Right cardiac atrium (tissue), 5 donors: ENCODE measurements around the gene NAIF1. TPM values are rescaled to one million over a fixed set of nuclear protein-coding genes. Genes with fewer than 3 reads are reported as not detected.
"Not testable (repeated sequence)": the region's sequence is repeated elsewhere in the genome, so short reads cannot be mapped to it uniquely, and the experiment has no call there.

Source experiments
- ATAC-seq, 2 donors: fragments of 200-7000 bp; cut with Tn5 transposase; one replicate each; pipeline versions ENCODE4 v1.8.0 to v1.9.1; 2020; ENCODE audit warnings: moderate library complexity in 2 of 2, mild to moderate bottlenecking in 1 of 2
- DNase-seq, 3 donors: peaks; one replicate each; pipeline ENCODE4 v3.0.0-alpha.2; 2020
- H3K27ac ChIP-seq: one replicate; pipeline ENCODE4 v1.5.1; 2013; ENCODE audit warnings: mild to moderate bottlenecking, low read length, control low read depth, moderate library complexity
- H3K27me3 ChIP-seq: one replicate; pipeline ENCODE4 v1.6.1; 2013; ENCODE audit not compliant: control insufficient read depth, insufficient read depth
- H3K4me1 ChIP-seq: one replicate; pipeline ENCODE4 v1.6.1; 2013; ENCODE audit warnings: low read length; ENCODE audit not compliant: control insufficient read depth, insufficient read depth
- H3K4me3 ChIP-seq: one replicate; pipeline ENCODE4 v1.5.1; 2013; ENCODE audit warnings: low read length, control low read depth
- H3K9me3 ChIP-seq: one replicate; pipeline ENCODE4 v1.6.1; 2013; ENCODE audit warnings: low read length; ENCODE audit not compliant: control insufficient read depth
- WGBS: extraction: QIAGEN DNeasy Blood & Tissue Kit; methylation state at CpG from one replicate; pipeline ENCODE4 v1.1.7; 2013; 5-methylcytosine and 5-hydroxymethylcytosine counted together
- intact Hi-C, 4 donors: fragments of 100-400 bp; cut with DNase I; formaldehyde crosslinking; loops; one replicate each; pipeline versions ENCODE4 v1.11.0 to v1.14.0; 2022 to 2023
- polyA plus RNA-seq: library from polyadenylated mRNA; stranded (reverse); fragments of 200-250 nt; gene quantifications from one replicate; pipeline ENCODE4 v1.2.3, GENCODE V29; 2013
- total RNA-seq, 4 donors: library from RNA; stranded (reverse); fragmentation: NEBNext Ultra II Directional; extraction: Animal tissue kit (Norgen Biotek cat#: 25700); gene quantifications; one replicate each; pipeline ENCODE4 v1.2.1, GENCODE V29; 2021
- donor health status: healthy with polysubstance abuse.
- donor health status: DM: no; HTN: yes; CAD: no.
- donor health status: DM: no; HTN: no; CAD: no.
- donor health status: DM: no; HTN: yes; CAD: no; lungs with severe emphysema.
- donor health status: DM: yes; HTN: yes; CAD: no.

The NAIF1 gene
- total and polyA plus RNA-seq, 5 donors, result 5.0 to 8.7 (median 6.1) TPM

DNA sequence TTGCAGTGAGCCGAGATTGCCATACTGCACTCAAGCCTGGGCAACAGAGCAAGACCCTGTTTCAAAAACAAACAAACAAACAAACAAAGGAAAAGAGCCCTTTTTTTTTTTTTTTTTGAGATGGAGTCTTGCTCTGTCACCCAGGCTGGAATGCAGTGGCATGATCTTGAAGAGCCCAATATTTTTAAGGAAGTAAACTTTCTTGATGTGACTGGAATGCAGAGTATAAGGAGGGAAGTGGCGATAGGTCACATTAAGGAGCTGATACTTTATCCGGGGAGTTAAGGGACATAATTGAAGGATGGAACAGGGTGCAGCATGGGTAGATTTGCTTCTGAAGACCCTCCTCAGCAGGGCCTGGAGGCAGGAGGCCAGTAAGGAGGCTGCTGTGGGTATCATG lies 13.0 kb downstream of the NAIF1 start:
- ATAC-seq (no peak), DNase-seq (no peak)
- WGBS, result 67% methylated on average over 3 of the region's 3 CpGs
- Histone ChIP-seq H3K4me3 (no peak overlapping the region), H3K27me3 (no peaks in the 10 kb centered on the region), H3K27ac (no peak overlapping the region), H3K4me1 (no peaks in the 10 kb centered on the region), H3K9me3 (no peaks in the 10 kb centered on the region)
- intact Hi-C loops, result no loop called here

GRCh38 chr9:128053560-128053959 lies 13.6 kb downstream of the NAIF1 start:
- Histone ChIP-seq H3K27me3 (no peaks in the 10 kb centered on the region), H3K9me3 (no peaks in the 10 kb centered on the region), H3K4me3 (no peak overlapping the region), H3K4me1 (no peaks in the 10 kb centered on the region), H3K27ac (no peak overlapping the region)
- 80% methylated on average over 11 of the region's 11 CpGs for WGBS
- intact Hi-C loops, result no loop called here
- ATAC-seq (peak in 1 of 2 donors; percentile 19), DNase-seq (peak in 2 of 3 donors; percentile 67)

- Histone ChIP-seq H3K9me3 (no peaks in the 10 kb centered on the region), H3K4me3 (no peak overlapping the region), H3K27ac (no peak overlapping the region), H3K27me3 (no peaks in the 10 kb centered on the region), H3K4me1 (no peaks in the 10 kb centered on the region)
- no peak for ATAC-seq
- DNase-seq, result no peak
- 83% methylated on average over 15 of the region's 15 CpGs for WGBS
- intact Hi-C loops, result no loop called here
These were observed 15.0 kb downstream of the NAIF1 start for GRCh38 chr9:128051932-128052709.

GRCh38 chr9:128049843-128050242 lies 17.3 kb downstream of the NAIF1 start:
- Histone ChIP-seq H3K4me1 (no peaks in the 10 kb centered on the region), H3K27me3 (no peaks in the 10 kb centered on the region), H3K4me3 (no peak overlapping the region), H3K9me3 (no peaks in the 10 kb centered on the region), H3K27ac (no peak overlapping the region)
- intact Hi-C loops, result no loop called here
- no peak for DNase-seq
- ATAC-seq, result no peak
- WGBS, result 61% methylated on average over 3 of the region's 3 CpGs

GRCh38 chr9:128048663-128049062 lies 18.5 kb downstream of the NAIF1 start:
- DNase-seq, result no peak
- Histone ChIP-seq H3K27ac (no peak overlapping the region), H3K4me3 (no peak overlapping the region), H3K4me1 (no peaks in the 10 kb centered on the region), H3K9me3 (no peaks in the 10 kb centered on the region), H3K27me3 (no peaks in the 10 kb centered on the region)
- peak in 1 of 2 donors; percentile 34 for ATAC-seq
- intact Hi-C loops, result no loop called here

DNA sequence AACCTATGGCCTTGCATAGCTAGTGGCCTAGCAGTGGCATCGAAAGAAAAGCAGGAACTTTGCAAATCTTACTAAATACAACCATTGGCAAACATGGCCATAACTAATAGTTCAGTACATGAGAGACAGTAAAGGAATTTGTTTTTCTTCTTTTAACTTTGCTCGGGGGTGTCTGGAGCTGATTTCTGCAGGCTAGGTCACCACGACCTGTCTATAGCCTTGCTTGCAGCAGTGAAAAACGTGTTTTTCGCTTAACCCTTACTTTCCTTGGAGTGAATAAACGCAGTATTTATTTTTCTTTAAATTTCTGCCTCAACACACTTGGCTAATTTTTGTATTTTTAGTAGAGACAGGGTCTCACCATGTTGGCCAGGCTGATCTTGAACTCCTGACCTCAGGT lies 19.9 kb downstream of the NAIF1 start:
- no peak overlapping the region for H3K27ac ChIP-seq
- WGBS, result 84% methylated on average over 6 of the region's 6 CpGs
- no peak overlapping the region for H3K4me3 ChIP-seq
- intact Hi-C loops, result no loop called here
- no peaks in the 10 kb centered on the region for H3K9me3 ChIP-seq
- ATAC-seq (no peak), DNase-seq (no peak)
- no peaks in the 10 kb centered on the region for H3K27me3 ChIP-seq
- no peaks in the 10 kb centered on the region for H3K4me1 ChIP-seq

- H3K4me3 ChIP-seq, result no peak overlapping the region
- H3K4me1 ChIP-seq, result no peaks in the 10 kb centered on the region
- ATAC-seq, result no peak
- intact Hi-C loops, result no loop called here
- no peak overlapping the region for H3K27ac ChIP-seq
- WGBS, result 85% methylated on average over 1 of the region's 1 CpG
- no peaks in the 10 kb centered on the region for H3K9me3 ChIP-seq
- no peaks in the 10 kb centered on the region for H3K27me3 ChIP-seq
- DNase-seq, result no peak
These were observed 21.3 kb downstream of the NAIF1 start for GRCh38 chr9:128045831-128046230.

DNA sequence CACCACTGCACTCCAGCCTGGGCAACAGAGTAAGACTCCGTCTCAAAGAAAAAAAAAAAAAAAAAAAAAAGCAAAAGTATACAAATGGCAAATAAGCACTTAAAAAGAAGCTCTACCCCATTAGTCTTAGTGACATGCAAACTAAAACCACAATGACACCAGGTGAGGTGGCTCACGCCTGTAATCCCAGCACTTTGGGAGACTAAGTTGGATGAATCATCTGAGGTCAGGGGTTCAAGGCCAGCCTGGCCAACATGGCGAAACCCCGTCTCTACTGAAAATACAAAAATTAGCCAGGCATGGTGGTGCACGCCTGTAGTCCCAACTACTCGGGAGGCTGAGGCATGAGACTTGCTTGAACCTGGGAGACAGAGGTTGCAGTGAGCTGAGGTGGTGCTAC lies 21.7 kb downstream of the NAIF1 start:
- ATAC-seq, H3K4me1 ChIP-seq, H3K9me3 ChIP-seq, H3K27ac ChIP-seq, DNase-seq, intact Hi-C loops, H3K27me3 ChIP-seq, H3K4me3 ChIP-seq: not testable (repeated sequence)
- WGBS, result 94% methylated on average over 6 of the region's 6 CpGs

- intact Hi-C loops, result no loop called here
- no peaks in the 10 kb centered on the region for H3K27me3 ChIP-seq
- no peak overlapping the region for H3K4me3 ChIP-seq
- no peaks in the 10 kb centered on the region for H3K4me1 ChIP-seq
- 40% methylated on average over 7 of the region's 7 CpGs for WGBS
- H3K9me3 ChIP-seq, result no peaks in the 10 kb centered on the region
- DNase-seq (no peak), ATAC-seq (peak; percentile 40 to 45)
- no peak overlapping the region for H3K27ac ChIP-seq
These were observed 23.7 kb downstream of the NAIF1 start for GRCh38 chr9:128043467-128043868.

GRCh38 chr9:128042043-128042442 lies 25.1 kb downstream of the NAIF1 start:
- 79% methylated on average over 7 of the region's 7 CpGs for WGBS
- intact Hi-C loops, result no loop called here

DNA sequence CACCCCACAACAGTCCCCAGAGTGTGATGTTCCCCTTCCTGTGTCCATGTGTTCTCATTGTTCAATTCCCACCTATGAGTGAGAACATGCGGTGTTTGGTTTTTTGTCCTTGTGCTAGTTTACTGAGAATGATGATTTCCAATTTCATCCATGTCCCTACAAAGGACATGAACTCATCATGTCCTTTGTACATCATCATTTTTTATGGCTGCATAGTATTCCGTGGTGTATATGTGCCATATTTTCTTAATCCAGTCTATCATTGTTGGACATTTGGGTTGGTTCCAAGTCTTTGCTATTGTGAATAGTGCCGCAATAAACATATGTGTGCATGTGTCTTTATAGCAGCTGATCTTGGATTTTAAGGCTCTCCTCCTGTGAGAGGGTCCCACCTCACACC lies 26.3 kb downstream of the NAIF1 start:
- ATAC-seq, H3K27ac ChIP-seq, H3K4me1 ChIP-seq, DNase-seq, intact Hi-C loops, H3K4me3 ChIP-seq, H3K27me3 ChIP-seq, H3K9me3 ChIP-seq: not testable (repeated sequence)
- 74% methylated on average over 3 of the region's 3 CpGs for WGBS

More at GRCh38 chr9:128042043-128042442, 25.1 kb downstream of the NAIF1 start:
- ATAC-seq (no peak), DNase-seq (no peak)
- Histone ChIP-seq H3K27me3 (no peaks in the 10 kb centered on the region), H3K27ac (no peak overlapping the region), H3K4me3 (no peak overlapping the region), H3K4me1 (no peaks in the 10 kb centered on the region), H3K9me3 (no peaks in the 10 kb centered on the region)
